Measurements from ENCODE around the gene CPEB4. TPM values are rescaled to one million over a fixed set of nuclear protein-coding genes. Genes with fewer than 3 reads are reported as not detected.

The CPEB4 gene
- total RNA-seq, 2 donors from 2014 or later: 9.4 to 11.3 TPM

- H3K27me3 ChIP-seq (ENCODE audit: control insufficient read depth, insufficient read depth, low read length, poor library complexity, severe bottlenecking): no peaks in the 10 kb centered on the region
- no peak for DNase-seq
- no peaks in the 10 kb centered on the region for H3K27me3 Mint-ChIP-seq (ENCODE audit: insufficient read depth)
- H3K4me1 ChIP-seq (ENCODE audit: control insufficient read depth, insufficient read depth, low read length): no peaks in the 10 kb centered on the region
- no peak overlapping the region for H3K9ac ChIP-seq (ENCODE audit: extremely low read depth, low read length, poor library complexity, severe bottlenecking)
- no peak for TF ChIP-seq CTCF (conservative IDR thresholded peaks at IDR 0.05)
- 44 to 70% methylated on average over 1 to 2 of the region's 2 CpGs for WGBS, 2 experiments (ENCODE audit: insufficient coverage in 1 of 2, insufficient read length in 1 of 2)
- no peaks in the 10 kb centered on the region for H3K9me3 ChIP-seq (ENCODE audit: control insufficient read depth, low read length)
- no peak overlapping the region for H3K4me3 ChIP-seq (ENCODE audit: low read length)
- no peaks in the 10 kb centered on the region for H3K36me3 ChIP-seq (ENCODE audit: control insufficient read depth, insufficient read depth, low read length)
- H3K27ac ChIP-seq (ENCODE audit: low read depth, low read length): no peak overlapping the region
- H3K4me3 Mint-ChIP-seq: no peak overlapping the region
- no peak overlapping the region for H3K27ac Mint-ChIP-seq
- peaks cover 28% of the 10 kb centered on the region for H3K4me1 Mint-ChIP-seq
- no peaks in the 10 kb centered on the region for H3K9me3 Mint-ChIP-seq
- H3K36me3 Mint-ChIP-seq (ENCODE audit: low read depth): peaks cover 3% of the 10 kb centered on the region
Observed at GRCh38 chr5:173933901-173934300, 45.8 kb downstream of the CPEB4 start.

GRCh38 chr5:173935396-173935795, 47.2 kb downstream of the CPEB4 start:
- Histone ChIP-seq H3K4me1 (ENCODE audit: control insufficient read depth, insufficient read depth, low read length) (no peaks in the 10 kb centered on the region), H3K9ac (ENCODE audit: extremely low read depth, low read length, poor library complexity, severe bottlenecking) (no peak overlapping the region), H3K9me3 (ENCODE audit: control insufficient read depth, low read length) (no peaks in the 10 kb centered on the region), H3K27me3 (ENCODE audit: control insufficient read depth, insufficient read depth, low read length, poor library complexity, severe bottlenecking) (no peaks in the 10 kb centered on the region), H3K27ac (ENCODE audit: low read depth, low read length) (no peak overlapping the region), H3K36me3 (ENCODE audit: control insufficient read depth, insufficient read depth, low read length) (no peaks in the 10 kb centered on the region), H3K4me3 (ENCODE audit: low read length) (no peak overlapping the region)
- Mint-ChIP-seq H3K4me3 (no peak overlapping the region), H3K27ac (no peak overlapping the region), H3K9me3 (no peaks in the 10 kb centered on the region), H3K4me1 (peaks cover 29% of the 10 kb centered on the region), H3K27me3 (ENCODE audit: insufficient read depth) (no peaks in the 10 kb centered on the region), H3K36me3 (ENCODE audit: low read depth) (peaks cover 3% of the 10 kb centered on the region)
- no peak for DNase-seq
- WGBS, 2 experiments (ENCODE audit: insufficient coverage in 1 of 2, insufficient read length in 1 of 2): 94 to 100% methylated on average over 2 of the region's 2 CpGs
- no peak for TF ChIP-seq CTCF (conservative IDR thresholded peaks at IDR 0.05)

GRCh38 chr5:173940269-173940668, 52.1 kb downstream of the CPEB4 start:
- Histone ChIP-seq H3K9ac (ENCODE audit: extremely low read depth, low read length, poor library complexity, severe bottlenecking) (no peak overlapping the region), H3K9me3 (ENCODE audit: control insufficient read depth, low read length) (no peaks in the 10 kb centered on the region), H3K4me1 (ENCODE audit: control insufficient read depth, insufficient read depth, low read length) (peaks cover 2% of the 10 kb centered on the region), H3K4me3 (ENCODE audit: low read length) (no peak overlapping the region), H3K27me3 (ENCODE audit: control insufficient read depth, insufficient read depth, low read length, poor library complexity, severe bottlenecking) (no peaks in the 10 kb centered on the region), H3K27ac (ENCODE audit: low read depth, low read length) (no peak overlapping the region), H3K36me3 (ENCODE audit: control insufficient read depth, insufficient read depth, low read length) (no peaks in the 10 kb centered on the region)
- Mint-ChIP-seq H3K4me3 (no peak overlapping the region), H3K36me3 (ENCODE audit: low read depth) (no peaks in the 10 kb centered on the region), H3K27ac (no peak overlapping the region), H3K27me3 (ENCODE audit: insufficient read depth) (no peaks in the 10 kb centered on the region), H3K9me3 (no peaks in the 10 kb centered on the region), H3K4me1 (peaks cover 53% of the 10 kb centered on the region)
- TF ChIP-seq CTCF (conservative IDR thresholded peaks at IDR 0.05): no peak
- 96% methylated on average over 2 of the region's 2 CpGs; no CpG with 5 or more reads in 1 of the 2 experiments for WGBS, 2 experiments (ENCODE audit: insufficient coverage in 1 of 2, insufficient read length in 1 of 2)
- no peak for DNase-seq

Data from endodermal cell (in vitro differentiated cells).